Measurements from ENCODE around the gene MATCAP1. TPM values are rescaled to one million over a fixed set of nuclear protein-coding genes. Genes with fewer than 3 reads are reported as not detected.

MATCAP1 gene
- total and polyA plus RNA-seq, 2 of the 13 experiments (the other 11 are each of a cell fraction or from before 2014, with no cell fraction given), result 11.2 to 24.5 TPM

- no peak for TF ChIP-seq RERE (CRISPR knock-in tag; IDR thresholded peaks at IDR 0.05; ENCODE audit: low read depth)
- TF ChIP-seq, protein P1, sequence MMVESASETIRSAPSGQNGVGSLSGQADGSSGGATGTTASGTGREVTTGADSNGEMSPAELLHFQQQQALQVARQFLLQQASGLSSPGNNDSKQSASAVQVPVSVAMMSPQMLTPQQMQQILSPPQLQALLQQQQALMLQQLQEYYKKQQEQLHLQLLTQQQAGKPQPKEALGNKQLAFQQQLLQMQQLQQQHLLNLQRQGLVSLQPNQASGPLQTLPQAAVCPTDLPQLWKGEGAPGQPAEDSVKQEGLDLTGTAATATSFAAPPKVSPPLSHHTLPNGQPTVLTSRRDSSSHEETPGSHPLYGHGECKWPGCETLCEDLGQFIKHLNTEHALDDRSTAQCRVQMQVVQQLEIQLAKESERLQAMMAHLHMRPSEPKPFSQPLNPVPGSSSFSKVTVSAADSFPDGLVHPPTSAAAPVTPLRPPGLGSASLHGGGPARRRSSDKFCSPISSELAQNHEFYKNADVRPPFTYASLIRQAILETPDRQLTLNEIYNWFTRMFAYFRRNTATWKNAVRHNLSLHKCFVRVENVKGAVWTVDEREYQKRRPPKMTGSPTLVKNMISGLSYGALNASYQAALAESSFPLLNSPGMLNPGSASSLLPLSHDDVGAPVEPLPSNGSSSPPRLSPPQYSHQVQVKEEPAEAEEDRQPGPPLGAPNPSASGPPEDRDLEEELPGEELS (CRISPR knock-in tag; IDR thresholded peaks at IDR 0.05), result no peak
- TF ChIP-seq POGZ (CRISPR knock-in tag; IDR thresholded peaks at IDR 0.05), result 0 out of 2 replicates have a peak, but pooled peaks have one; percentile 5
- TF ChIP-seq, protein P2, sequence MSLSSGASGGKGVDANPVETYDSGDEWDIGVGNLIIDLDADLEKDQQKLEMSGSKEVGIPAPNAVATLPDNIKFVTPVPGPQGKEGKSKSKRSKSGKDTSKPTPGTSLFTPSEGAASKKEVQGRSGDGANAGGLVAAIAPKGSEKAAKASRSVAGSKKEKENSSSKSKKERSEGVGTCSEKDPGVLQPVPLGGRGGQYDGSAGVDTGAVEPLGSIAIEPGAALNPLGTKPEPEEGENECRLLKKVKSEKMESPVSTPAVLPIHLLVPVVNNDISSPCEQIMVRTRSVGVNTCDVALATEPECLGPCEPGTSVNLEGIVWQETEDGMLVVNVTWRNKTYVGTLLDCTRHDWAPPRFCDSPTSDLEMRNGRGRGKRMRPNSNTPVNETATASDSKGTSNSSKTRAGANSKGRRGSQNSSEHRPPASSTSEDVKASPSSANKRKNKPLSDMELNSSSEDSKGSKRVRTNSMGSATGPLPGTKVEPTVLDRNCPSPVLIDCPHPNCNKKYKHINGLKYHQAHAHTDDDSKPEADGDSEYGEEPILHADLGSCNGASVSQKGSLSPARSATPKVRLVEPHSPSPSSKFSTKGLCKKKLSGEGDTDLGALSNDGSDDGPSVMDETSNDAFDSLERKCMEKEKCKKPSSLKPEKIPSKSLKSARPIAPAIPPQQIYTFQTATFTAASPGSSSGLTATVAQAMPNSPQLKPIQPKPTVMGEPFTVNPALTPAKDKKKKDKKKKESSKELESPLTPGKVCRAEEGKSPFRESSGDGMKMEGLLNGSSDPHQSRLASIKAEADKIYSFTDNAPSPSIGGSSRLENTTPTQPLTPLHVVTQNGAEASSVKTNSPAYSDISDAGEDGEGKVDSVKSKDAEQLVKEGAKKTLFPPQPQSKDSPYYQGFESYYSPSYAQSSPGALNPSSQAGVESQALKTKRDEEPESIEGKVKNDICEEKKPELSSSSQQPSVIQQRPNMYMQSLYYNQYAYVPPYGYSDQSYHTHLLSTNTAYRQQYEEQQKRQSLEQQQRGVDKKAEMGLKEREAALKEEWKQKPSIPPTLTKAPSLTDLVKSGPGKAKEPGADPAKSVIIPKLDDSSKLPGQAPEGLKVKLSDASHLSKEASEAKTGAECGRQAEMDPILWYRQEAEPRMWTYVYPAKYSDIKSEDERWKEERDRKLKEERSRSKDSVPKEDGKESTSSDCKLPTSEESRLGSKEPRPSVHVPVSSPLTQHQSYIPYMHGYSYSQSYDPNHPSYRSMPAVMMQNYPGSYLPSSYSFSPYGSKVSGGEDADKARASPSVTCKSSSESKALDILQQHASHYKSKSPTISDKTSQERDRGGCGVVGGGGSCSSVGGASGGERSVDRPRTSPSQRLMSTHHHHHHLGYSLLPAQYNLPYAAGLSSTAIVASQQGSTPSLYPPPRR (CRISPR knock-in tag; IDR thresholded peaks at IDR 0.05; ENCODE audit: borderline replicate concordance), result no peak
- TF ChIP-seq NAIF1 (CRISPR knock-in tag; IDR thresholded peaks at IDR 0.05; ENCODE audit: borderline replicate concordance), result no peak
- TF ChIP-seq HDAC1 (CRISPR knock-in tag; IDR thresholded peaks at IDR 0.05), result no peak
- no peak for TF ChIP-seq ZNF235 (CRISPR knock-in tag; IDR thresholded peaks at IDR 0.05; ENCODE audit: borderline replicate concordance)
- no peak for TF ChIP-seq NBN (conservative IDR thresholded peaks at IDR 0.05)
- TF ChIP-seq CREM (IDR thresholded peaks at IDR 0.05), result no peak
- no peak for TF ChIP-seq CREM (CRISPR knock-in tag; IDR thresholded peaks at IDR 0.05)
- no peak for TF ChIP-seq ZNF138 (CRISPR knock-in tag; IDR thresholded peaks at IDR 0.05; ENCODE audit: low read depth)
- no peak for TF ChIP-seq GPBP1L1 (CRISPR knock-in tag; IDR thresholded peaks at IDR 0.05)
- no peak for TF ChIP-seq RARG (CRISPR knock-in tag; IDR thresholded peaks at IDR 0.05; ENCODE audit: low read depth)
- TF ChIP-seq ATF7 (IDR thresholded peaks at IDR 0.05), result no peak
- no peak for TF ChIP-seq ATF7 (CRISPR knock-in tag; IDR thresholded peaks at IDR 0.05)
Measured at GRCh38 chr16:67154578-67155294, 29.0 kb downstream of the MATCAP1 start (continued).

All from HepG2 (cell line).